Measurements from ENCODE around the gene PBRM1. TPM values are rescaled to one million over a fixed set of nuclear protein-coding genes. Genes with fewer than 3 reads are reported as not detected.

PBRM1 gene
- total and polyA plus RNA-seq, 2 donors (not counting 1 experiment from before 2014, with no cell fraction given): 16.8 to 85.9 TPM

- H3K9me3 Mint-ChIP-seq (ENCODE audit: insufficient read depth): no peaks in the 10 kb centered on the region
- peaks cover 71% of the 10 kb centered on the region for H3K79me2 ChIP-seq (ENCODE audit: control insufficient read depth, insufficient read depth, low read length)
- H3K4me1 ChIP-seq (ENCODE audit: control insufficient read depth in 2 of 2, insufficient read depth in 2 of 2, low read length in 2 of 2): peaks cover 20 to 21% of the 10 kb centered on the region in 2 donors
- TF ChIP-seq CTCF (IDR thresholded peaks at IDR 0.05) (no peak), EZH2 (IDR thresholded peaks at IDR 0.05; ENCODE audit: borderline replicate concordance, insufficient read depth, low read depth, low read length, poor library complexity, severe bottlenecking) (no peak)
- intact Hi-C loops (cut with micrococcal nuclease): loop anchor here (1.0 to 5.0 kb wide), 7 partner anchors 21 to 662 kb away; partner anchors contain the start of genes DCP1A, NEK4, NISCH and RFT1
- peak overlapping the region; percentile 82 for H3K9ac ChIP-seq (ENCODE audit: low read length)
- peak overlapping the region; percentile 75 for H2AFZ ChIP-seq (ENCODE audit: insufficient read depth, low read depth, low read length, poor library complexity, severe bottlenecking)
- DNase-seq (no peak), ATAC-seq (ENCODE audit: low read depth) (peak; percentile 83)
- WGBS (ENCODE audit: insufficient coverage): under 1% methylated on average over 39 of the region's 41 CpGs
- H3K4me2 ChIP-seq (replicated peaks; ENCODE audit: low read depth, low read length, poor library complexity, severe bottlenecking): peak overlapping the region; percentile 88
- no peaks in the 10 kb centered on the region for H3K27me3 ChIP-seq (replicated peaks in 1 of 4; ENCODE audit: control extremely low read depth in 1 of 4, control insufficient read depth in 3 of 4, insufficient read depth in 4 of 4, low read length in 3 of 4)
- H3K27ac Mint-ChIP-seq: peak overlapping the region; percentile 94
- H4K20me1 ChIP-seq (ENCODE audit: control insufficient read depth, insufficient read depth, low read length, poor library complexity, severe bottlenecking): peaks cover 19% of the 10 kb centered on the region
- no peaks in the 10 kb centered on the region for H3K27me3 Mint-ChIP-seq
- CTCF ChIA-PET: no interaction called here
- POLR2A ChIA-PET: interaction anchor here (3.1 kb wide), 1 partner anchor 20 kb away, joined by 9 read pairs; the partner anchor contains the start of genes GLT8D1 and SPCS1
- no peaks in the 10 kb centered on the region for H3K9me3 ChIP-seq (ENCODE audit: control extremely low read depth in 1 of 3, control insufficient read depth in 2 of 3, insufficient read depth in 1 of 3, low read length in 2 of 3)
- H3K36me3 ChIP-seq (replicated peaks in 1 of 2; ENCODE audit: control extremely low read depth in 1 of 2, control insufficient read depth in 1 of 2, extremely low read depth in 1 of 2, insufficient read depth in 2 of 2, low read length in 1 of 2): peaks cover 0 to 36% of the 10 kb centered on the region in 2 experiments
- peak overlapping the region; percentile 92 for H3K4me3 Mint-ChIP-seq
- peak overlapping the region; percentile 92 to 97 for H3K27ac ChIP-seq (ENCODE audit: low read length in 2 of 2)
- H3K4me1 Mint-ChIP-seq: peaks cover 39% of the 10 kb centered on the region
- peak overlapping the region; percentile 64 to 90 (median 78) for H3K4me3 ChIP-seq (ENCODE audit: control extremely low read depth in 1 of 5, extremely low read depth in 1 of 5, insufficient read depth in 1 of 5, low read depth in 2 of 5, low read length in 4 of 5)
Measured at GRCh38 chr3:52685285-52685708, 416 bp downstream of the PBRM1 start.

- ATAC-seq (ENCODE audit: low read depth): no peak
- intact Hi-C loops (cut with micrococcal nuclease): loop anchor here (2.0 kb wide), 1 partner anchor 363 kb away; the partner anchor contains the start of gene SFMBT1
- peaks cover 20 to 21% of the 10 kb centered on the region in 2 donors for H3K4me1 ChIP-seq (ENCODE audit: control insufficient read depth in 2 of 2, insufficient read depth in 2 of 2, low read length in 2 of 2)
- H3K27me3 Mint-ChIP-seq: no peaks in the 10 kb centered on the region
- no peaks in the 10 kb centered on the region for H3K9me3 ChIP-seq (ENCODE audit: control extremely low read depth in 1 of 3, control insufficient read depth in 2 of 3, insufficient read depth in 1 of 3, low read length in 2 of 3)
- H3K27me3 ChIP-seq (replicated peaks in 1 of 4; ENCODE audit: control extremely low read depth in 1 of 4, control insufficient read depth in 3 of 4, insufficient read depth in 4 of 4, low read length in 3 of 4): no peaks in the 10 kb centered on the region
- ChIA-PET POLR2A (no interaction called here), CTCF (interaction anchor here (0.7 kb wide), 1 partner anchor 1340 kb away, joined by 7 read pairs; no protein-coding TSS in a partner anchor)
- peaks cover 0 to 37% of the 10 kb centered on the region in 2 experiments for H3K36me3 ChIP-seq (replicated peaks in 1 of 2; ENCODE audit: control extremely low read depth in 1 of 2, control insufficient read depth in 1 of 2, extremely low read depth in 1 of 2, insufficient read depth in 2 of 2, low read length in 1 of 2)
- H4K20me1 ChIP-seq (ENCODE audit: control insufficient read depth, insufficient read depth, low read length, poor library complexity, severe bottlenecking): peaks cover 24% of the 10 kb centered on the region
- H3K27ac Mint-ChIP-seq: no peak overlapping the region
- H3K4me2 ChIP-seq (replicated peaks; ENCODE audit: low read depth, low read length, poor library complexity, severe bottlenecking): peak overlapping the region; percentile 88
- TF ChIP-seq CTCF (IDR thresholded peaks at IDR 0.05): no peak
- TF ChIP-seq EZH2 (IDR thresholded peaks at IDR 0.05; ENCODE audit: borderline replicate concordance, insufficient read depth, low read depth, low read length, poor library complexity, severe bottlenecking): no peak
- H3K4me3 ChIP-seq (ENCODE audit: control extremely low read depth in 1 of 5, extremely low read depth in 1 of 5, insufficient read depth in 1 of 5, low read depth in 2 of 5, low read length in 4 of 5): no peak overlapping the region
- H3K27ac ChIP-seq (ENCODE audit: low read length in 2 of 2): peak overlapping the region in 1 of 2 donors; percentile 97
- whole genome bisulfite sequencing (ENCODE audit: insufficient coverage): no CpG with 5 or more reads among the region's 5 CpGs
- H2AFZ ChIP-seq (ENCODE audit: insufficient read depth, low read depth, low read length, poor library complexity, severe bottlenecking): peak overlapping the region; percentile 75
- H3K9me3 Mint-ChIP-seq (ENCODE audit: insufficient read depth): no peaks in the 10 kb centered on the region
- DNase-seq: no peak
- peaks cover 82% of the 10 kb centered on the region for H3K79me2 ChIP-seq (ENCODE audit: control insufficient read depth, insufficient read depth, low read length)
- peak overlapping the region; percentile 82 for H3K9ac ChIP-seq (ENCODE audit: low read length)
- no peak overlapping the region for H3K4me3 Mint-ChIP-seq
- H3K4me1 Mint-ChIP-seq: peaks cover 39% of the 10 kb centered on the region
Measured at GRCh38 chr3:52684184-52684583, 1.5 kb downstream of the PBRM1 start.
